AG10803 (cell line): ENCODE measurements around the gene ZBTB38.

ENCODE experiments used
- DNase-seq: peaks from one replicate; pipeline ENCODE4 v3.0.0; 2010; ENCODE audit warnings: low read depth
- H3K4me3 ChIP-seq: 2 replicates; pipeline ENCODE4 v1.5.1; 2011; ENCODE audit warnings: mild to moderate bottlenecking, low read length, control low read depth
- CTCF ChIP-seq: conservative IDR thresholded peaks from 2 replicates; pipeline ENCODE4 v1.5.1; 2011; ENCODE audit warnings: mild to moderate bottlenecking, low read length, control low read depth, inconsistent platforms

The ZBTB38 gene

GRCh38 chr3:141410408-141410807 is 42.1 kb downstream of the ZBTB38 start:
- peak; percentile 79 for DNase-seq
- H3K4me3 ChIP-seq = no peak overlapping the region
- TF ChIP-seq CTCF = no peak

GRCh38 chr3:141410846-141411245 is 42.5 kb downstream of the ZBTB38 start:
- no peak for TF ChIP-seq CTCF
- H3K4me3 ChIP-seq = no peak overlapping the region
- DNase-seq = no peak

GRCh38 chr3:141411251-141411771 is 43.0 kb downstream of the ZBTB38 start:
- DNase-seq = no peak
- no peak overlapping the region for H3K4me3 ChIP-seq
- no peak for TF ChIP-seq CTCF

GRCh38 chr3:141412087-141412935 is 44.0 kb downstream of the ZBTB38 start:
- peak overlapping the region; percentile 21 for H3K4me3 ChIP-seq
- DNase-seq = peak; percentile 91
- TF ChIP-seq CTCF = no peak

- no peak for TF ChIP-seq CTCF
- peak; percentile 94 for DNase-seq
- H3K4me3 ChIP-seq = peak overlapping the region; percentile 21; the same call in 1 of the 2 replicates
Observed at GRCh38 chr3:141412936-141413354, 44.6 kb downstream of the ZBTB38 start.

- H3K4me3 ChIP-seq = no peak overlapping the region
- no peak for TF ChIP-seq CTCF
- DNase-seq = no peak
Observed at GRCh38 chr3:141413391-141413790, 45.1 kb downstream of the ZBTB38 start.
